Jurkat, Clone E6-1 (cell line): ENCODE data around the gene C16orf86.

Experiments
- DNase-seq: peaks from one replicate; pipeline ENCODE4 v3.0.0-alpha.2; 2011; ENCODE audit warnings: low read depth, low spot score
- H3K4me3 ChIP-seq: 2 replicates; pipeline ENCODE4 v1.5.1; 2011; ENCODE audit warnings: mild to moderate bottlenecking, low read length, control low read depth, moderate library complexity

Gene C16orf86

GRCh38 chr16:67663877-67664222, 2.8 kb upstream of the C16orf86 start:
- DNase-seq = no peak
- no peak overlapping the region for H3K4me3 ChIP-seq

GRCh38 chr16:67664258-67664657, 2.4 kb upstream of the C16orf86 start:
- DNase-seq = no peak
- H3K4me3 ChIP-seq = no peak overlapping the region

GRCh38 chr16:67664871-67665270, 1.7 kb upstream of the C16orf86 start:
- H3K4me3 ChIP-seq = no peak overlapping the region
- no peak for DNase-seq

DNA sequence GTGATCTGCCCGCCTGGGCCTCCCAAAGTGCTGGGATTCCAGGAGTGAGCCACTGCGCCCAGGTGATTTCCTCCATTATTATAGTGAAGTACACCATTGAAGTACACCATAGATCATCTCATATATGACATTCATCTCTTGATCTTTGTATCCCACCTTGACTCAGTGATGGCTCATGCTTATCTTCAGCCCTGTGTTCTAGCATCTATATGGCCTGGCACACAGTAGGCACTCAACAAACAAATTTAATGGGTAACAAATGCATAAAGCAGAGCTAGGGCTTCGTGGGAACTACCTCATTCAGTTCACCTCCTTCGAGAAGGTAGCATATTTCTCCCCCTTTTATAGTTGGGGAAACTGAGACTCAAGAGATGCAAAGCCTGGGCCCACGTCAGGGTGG, 1.0 kb upstream of the C16orf86 start:
- peak overlapping the region; percentile 62 for H3K4me3 ChIP-seq
- no peak for DNase-seq

DNA sequence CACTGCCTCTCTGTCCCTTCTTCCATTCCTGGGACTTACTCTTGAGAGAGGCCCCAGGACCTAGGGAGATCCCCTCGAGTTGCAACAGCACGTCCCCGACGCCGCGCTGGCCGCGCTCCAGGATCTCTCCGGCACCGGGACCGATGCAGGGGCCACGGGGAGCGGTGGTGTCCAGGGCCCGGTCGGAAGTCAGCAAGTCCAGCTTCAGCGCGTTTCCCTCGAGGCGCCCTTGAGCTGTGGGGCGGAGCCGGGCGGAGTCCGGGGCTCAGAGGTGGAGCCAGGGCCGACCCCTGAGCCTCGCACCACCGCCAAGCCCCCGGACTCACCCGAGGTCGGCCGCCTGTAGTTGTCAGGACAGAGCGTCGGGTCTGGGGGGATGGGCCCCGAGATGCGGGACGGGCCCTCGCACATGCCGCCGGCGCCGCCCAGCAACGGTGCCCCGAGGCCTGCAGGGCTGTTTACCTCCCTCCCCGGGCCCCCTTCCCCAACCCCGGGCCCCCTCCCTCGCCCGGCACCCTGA, 522 bp upstream of the C16orf86 start:
- no peak for DNase-seq
- H3K4me3 ChIP-seq = peak overlapping the region; percentile 62

GRCh38 chr16:67667453-67667816, 821 bp downstream of the C16orf86 start:
- DNase-seq = no peak
- peak overlapping the region; percentile 62 for H3K4me3 ChIP-seq

GRCh38 chr16:67667817-67668494, 1.3 kb downstream of the C16orf86 start:
- DNase-seq = peak; percentile 95
- peak overlapping the region; percentile 9; the same call in 1 of the 2 replicates for H3K4me3 ChIP-seq

GRCh38 chr16:67668495-67669157, 2.0 kb downstream of the C16orf86 start:
- H3K4me3 ChIP-seq = no peak overlapping the region
- no peak for DNase-seq

GRCh38 chr16:67669499-67670101, 3.0 kb downstream of the C16orf86 start:
- no peak overlapping the region for H3K4me3 ChIP-seq
- no peak for DNase-seq

DNA sequence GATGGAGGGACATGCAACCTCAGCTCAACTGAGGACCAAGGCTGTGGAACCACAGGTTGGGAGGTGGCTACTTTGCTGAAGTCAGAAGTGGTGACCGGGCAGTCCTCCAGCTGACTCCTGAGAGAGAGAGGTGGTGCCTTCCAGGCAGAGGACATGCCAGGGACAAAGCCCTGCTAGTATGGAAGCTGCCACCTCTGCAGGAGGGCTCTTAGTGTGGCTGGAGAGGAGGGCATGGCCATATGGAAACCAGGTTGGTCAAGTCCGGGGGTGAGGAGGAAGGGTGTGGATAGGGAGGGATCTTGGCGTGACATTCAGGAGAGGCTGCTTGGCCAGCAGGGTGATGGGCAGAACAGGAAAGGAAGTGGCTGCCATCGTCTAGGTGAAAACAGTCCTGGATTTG, 5.7 kb downstream of the C16orf86 start:
- no peak overlapping the region for H3K4me3 ChIP-seq
- no peak for DNase-seq

- DNase-seq = no peak
- H3K4me3 ChIP-seq = no peak overlapping the region
Observed at GRCh38 chr16:67672739-67673662, 6.4 kb downstream of the C16orf86 start.

DNA sequence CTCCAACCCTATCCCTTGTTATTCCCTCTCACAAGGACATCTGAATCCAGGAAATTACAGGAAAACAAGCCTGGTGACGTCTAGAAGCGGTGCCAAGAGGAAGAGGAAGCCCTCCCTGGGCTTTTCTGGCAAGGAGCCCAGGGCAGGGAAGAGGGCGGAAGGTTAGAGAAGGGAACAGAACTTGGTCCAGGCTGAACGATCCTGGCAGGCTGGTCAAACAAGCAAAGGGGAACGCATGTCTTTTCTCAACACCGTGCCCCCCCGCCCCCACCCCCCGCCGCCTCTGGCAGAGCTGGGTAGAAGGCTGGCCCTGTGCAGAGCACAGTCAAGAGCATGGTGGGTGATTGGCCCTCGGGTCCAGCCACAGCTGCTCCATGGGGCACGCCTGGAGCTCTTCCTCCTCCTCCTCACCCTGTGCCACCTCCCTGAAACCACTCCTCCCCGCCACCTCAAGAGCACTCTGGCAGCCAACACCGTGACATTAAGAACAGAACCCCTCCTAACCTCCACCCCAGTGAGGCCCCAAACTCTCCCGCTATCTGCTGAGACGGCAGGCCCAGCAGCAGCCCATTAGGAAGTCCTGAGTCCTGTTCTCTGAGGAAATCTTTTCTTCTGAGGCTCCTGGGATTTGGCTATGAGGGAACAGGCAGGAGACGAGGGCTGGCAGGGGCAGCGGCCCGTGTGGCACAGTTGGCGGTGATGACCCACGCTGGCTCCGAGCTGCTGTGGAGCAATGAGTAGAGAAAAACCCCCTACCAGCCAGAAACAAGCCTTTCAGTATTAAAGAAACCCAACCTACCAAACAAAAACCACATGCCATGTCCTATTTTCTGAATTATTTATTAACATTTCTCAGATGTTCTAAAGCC, 7.3 kb downstream of the C16orf86 start:
- no peak for DNase-seq
- H3K4me3 ChIP-seq = no peak overlapping the region

- DNase-seq = no peak
- H3K4me3 ChIP-seq = no peak overlapping the region
Observed at GRCh38 chr16:67674851-67675578, 8.4 kb downstream of the C16orf86 start.

- H3K4me3 ChIP-seq = no peak overlapping the region
- DNase-seq = no peak
Observed at GRCh38 chr16:67675579-67675935, 8.9 kb downstream of the C16orf86 start.

DNA sequence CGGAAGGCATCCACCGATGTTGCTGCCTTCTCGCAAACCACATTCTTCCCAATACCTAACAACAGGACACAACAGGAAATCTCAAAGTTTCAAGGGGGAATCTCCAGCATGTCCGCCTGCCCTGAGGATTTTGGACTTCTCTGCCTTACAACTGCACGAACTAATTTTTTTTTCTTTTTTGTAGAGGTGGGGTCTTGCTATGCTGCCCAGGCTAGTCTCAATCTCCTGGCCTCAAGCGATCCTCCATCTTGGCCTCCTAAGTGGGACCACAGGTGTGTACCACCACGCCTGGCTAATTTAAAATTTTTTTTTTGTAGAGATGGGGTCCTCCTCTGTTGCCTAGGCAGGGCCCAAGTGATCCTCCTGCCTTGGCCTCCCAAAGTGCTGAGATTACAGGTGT, 9.4 kb downstream of the C16orf86 start:
- no peak overlapping the region for H3K4me3 ChIP-seq
- no peak for DNase-seq

DNA sequence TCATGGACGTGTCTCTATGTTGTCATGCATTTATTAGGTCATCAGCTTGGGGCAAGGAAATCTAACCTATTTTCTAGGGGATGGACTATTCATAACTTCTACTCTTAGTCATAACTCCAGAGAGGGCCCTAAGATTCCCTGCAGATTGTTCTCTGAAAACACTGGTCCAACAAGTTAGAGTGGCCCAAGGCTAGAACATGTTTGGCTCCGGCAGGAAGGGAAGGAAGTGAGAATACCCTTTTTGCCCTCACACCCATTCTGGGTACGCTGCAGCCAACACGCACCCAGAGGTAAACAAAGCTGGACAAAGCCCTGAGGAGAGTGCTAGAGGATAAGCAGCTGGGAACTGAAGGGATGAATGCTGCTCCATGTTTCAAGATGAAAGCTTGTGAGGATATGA, 9.9 kb downstream of the C16orf86 start:
- H3K4me3 ChIP-seq = no peak overlapping the region
- no peak for DNase-seq

- DNase-seq = no peak
Observed at GRCh38 chr16:67676939-67677338, 10.3 kb downstream of the C16orf86 start.

GRCh38 chr16:67677712-67678111, 11.1 kb downstream of the C16orf86 start:
- no peak overlapping the region for H3K4me3 ChIP-seq

More at GRCh38 chr16:67676939-67677338, 10.3 kb downstream of the C16orf86 start:
- no peak overlapping the region for H3K4me3 ChIP-seq

More at GRCh38 chr16:67677712-67678111, 11.1 kb downstream of the C16orf86 start:
- DNase-seq = no peak
